Spleen (tissue), 11 donors: Measurements from ENCODE around the gene RPS6KA2. TPM values are rescaled to one million over a fixed set of nuclear protein-coding genes. Genes with fewer than 3 reads are reported as not detected.
A peak's percentile ranks its signal among the peaks of the same experiment; 100 is the strongest.
"Not testable (repeated sequence)": the region's sequence is repeated elsewhere in the genome, so short reads cannot be mapped to it uniquely, and the experiment has no call there.

Experiments used
- DNase-seq: peaks from one replicate; pipeline ENCODE4 v3.0.0-alpha.2; 2020
- H3K27ac ChIP-seq, 8 donors: fragments of 200-600 bp; sonication (generic) in 7 of 8; 1 replicate in 4 of 8; 2 replicates in 4 of 8; pipeline versions ENCODE4 v1.5.0 to v1.8.0; 2016 to 2021; ENCODE audit warnings: inconsistent platforms in 4 of 8, mild to moderate bottlenecking in 4 of 8, moderate library complexity in 1 of 8
- H3K27me3 ChIP-seq, 7 donors: fragments of 200-600 bp; sonication (generic) in 6 of 7; replicated peaks in 1 of 7; 1 replicate in 4 of 7; 2 replicates in 3 of 7; pipeline versions ENCODE4 v1.5.0 to v1.8.0; 2016 to 2021; ENCODE audit warnings: inconsistent platforms in 3 of 7, mild to moderate bottlenecking in 1 of 7
- H3K36me3 ChIP-seq, 6 donors: fragments of 200-600 bp; sonication (generic) in 5 of 6; 1 replicate in 4 of 6; 2 replicates in 2 of 6; pipeline versions ENCODE4 v1.5.0 to v1.8.0; 2016 to 2021; ENCODE audit warnings: inconsistent platforms in 2 of 6
- H3K4me1 ChIP-seq, 6 donors: fragments of 200-600 bp; sonication (generic) in 5 of 6; 1 replicate in 3 of 6; 2 replicates in 3 of 6; pipeline versions ENCODE4 v1.5.0 to v1.8.0; 2016 to 2021; ENCODE audit warnings: inconsistent platforms in 3 of 6
- H3K4me3 ChIP-seq, 8 donors: fragments of 200-600 bp; sonication (generic) in 7 of 8; 1 replicate in 4 of 8; 2 replicates in 4 of 8; pipeline versions ENCODE4 v1.5.0 to v1.8.0; 2016 to 2021; ENCODE audit warnings: inconsistent platforms in 4 of 8, mild to moderate bottlenecking in 4 of 8, moderate library complexity in 2 of 8
- H3K9me3 ChIP-seq, 8 donors: fragments of 200-600 bp; sonication (generic) in 7 of 8; 1 replicate in 4 of 8; 2 replicates in 4 of 8; pipeline versions ENCODE4 v1.5.0 to v1.8.0; 2016 to 2021; ENCODE audit warnings: inconsistent platforms in 4 of 8
- POLR2A ChIP-seq, 3 donors: fragments of 450-650 bp; IDR thresholded peaks; one replicate each; pipeline ENCODE4 v1.5.1; 2017; ENCODE audit warnings: antibody characterized with exemption in 3 of 3, mild to moderate bottlenecking in 1 of 3
- POLR2AphosphoS5 ChIP-seq, 3 donors: sonication (generic); formaldehyde crosslinking; IDR thresholded peaks; one replicate each; pipeline ENCODE4 v1.5.1; 2017; ENCODE audit warnings: antibody characterized with exemption in 3 of 3
- WGBS, 5 donors: extraction: QIAGEN DNeasy Blood & Tissue Kit in 3 of 5; methylation state at CpG; one replicate each; pipeline versions ENCODE4 v1.1.5 to v1.1.7; 2013 to 2018; 5-methylcytosine and 5-hydroxymethylcytosine counted together
- intact Hi-C: fragments of 100-400 bp; cut with DNase I; formaldehyde crosslinking; loops from one replicate; pipeline ENCODE4 v1.15.0; 2023; ENCODE audit warnings: low total_unique reads
- polyA plus RNA-seq, 3 donors: library from polyadenylated mRNA; stranded (reverse); fragments of 200-250 nt; gene quantifications; one replicate each; pipeline ENCODE4 v1.2.1, GENCODE V29; 2013
- total RNA-seq, 7 donors: library from RNA; depleted of rRNA in 3 of 7; stranded (reverse); fragments of >200 nt in 3 of 7; fragmentation: NEBNext Ultra II Directional in 4 of 7; extraction: Animal tissue kit (Norgen Biotek cat#: 25700) in 4 of 7; gene quantifications; one replicate each; pipeline versions ENCODE4 v1.1.0 to v1.2.1, GENCODE V29; 2016 to 2021
- TF ChIP-seq, protein P1 (sequence below), 11 experiments: fragments of 200-600 bp in 7 of 11; fragments of 450-650 bp in 4 of 11; sonication (generic) in 4 of 11; IDR thresholded peaks in 8 of 11; conservative IDR thresholded peaks in 3 of 11; 1 replicate in 7 of 11; 2 replicates in 4 of 11; pipeline versions ENCODE4 v1.4.0 to v1.8.0; 2016 to 2021; ENCODE audit warnings: antibody characterized with exemption in 11 of 11, inconsistent platforms in 4 of 11, mild to moderate bottlenecking in 1 of 11
- donor health status: healthy with polysubstance abuse.
- donor health status: DM: no; HTN: no; CAD: no; lungs with moderate emphysema.
- donor health status: DM: no; HTN: no; CAD: no.
- donor health status: Bipolar disorder and iron deficiency.
- donor health status: healthy.
- donor health status: DM: no; HTN: no; CAD: no.
- donor health status: DM: yes; HTN: yes; CAD: no.

RPS6KA2 gene
- total and polyA plus RNA-seq, 10 donors: 7.6 to 123 (median 58.1) TPM

DNA sequence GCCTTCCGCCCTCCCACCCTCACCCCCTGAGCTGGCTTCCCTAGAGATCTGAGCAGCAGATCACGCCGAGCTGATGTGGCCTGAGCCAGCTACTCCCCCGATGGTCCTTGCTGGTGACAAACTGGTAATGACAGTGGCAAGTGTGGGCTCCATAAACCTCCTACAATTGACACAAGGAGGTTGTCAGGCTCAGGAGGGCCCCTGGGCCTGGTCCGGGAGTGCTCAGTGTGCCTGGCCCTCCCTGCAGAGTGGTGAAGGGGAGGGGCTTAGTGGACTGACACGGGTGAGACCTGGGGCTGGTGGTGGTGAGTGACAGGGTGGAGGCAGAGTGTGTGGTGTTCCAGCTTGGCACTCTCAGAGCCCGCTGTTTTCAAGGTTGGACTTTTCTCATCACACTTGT, 221.7 kb downstream of the RPS6KA2 start:
- 76 to 80% (median 80%) methylated on average over 6 to 7 of the region's 7 CpGs for WGBS, 5 donors
- no peak overlapping the region for H3K4me3 ChIP-seq
- TF ChIP-seq POLR2AphosphoS5 (IDR thresholded peaks at IDR 0.05) (no peak), POLR2A (IDR thresholded peaks at IDR 0.05) (no peak)
- TF ChIP-seq, protein P1, sequence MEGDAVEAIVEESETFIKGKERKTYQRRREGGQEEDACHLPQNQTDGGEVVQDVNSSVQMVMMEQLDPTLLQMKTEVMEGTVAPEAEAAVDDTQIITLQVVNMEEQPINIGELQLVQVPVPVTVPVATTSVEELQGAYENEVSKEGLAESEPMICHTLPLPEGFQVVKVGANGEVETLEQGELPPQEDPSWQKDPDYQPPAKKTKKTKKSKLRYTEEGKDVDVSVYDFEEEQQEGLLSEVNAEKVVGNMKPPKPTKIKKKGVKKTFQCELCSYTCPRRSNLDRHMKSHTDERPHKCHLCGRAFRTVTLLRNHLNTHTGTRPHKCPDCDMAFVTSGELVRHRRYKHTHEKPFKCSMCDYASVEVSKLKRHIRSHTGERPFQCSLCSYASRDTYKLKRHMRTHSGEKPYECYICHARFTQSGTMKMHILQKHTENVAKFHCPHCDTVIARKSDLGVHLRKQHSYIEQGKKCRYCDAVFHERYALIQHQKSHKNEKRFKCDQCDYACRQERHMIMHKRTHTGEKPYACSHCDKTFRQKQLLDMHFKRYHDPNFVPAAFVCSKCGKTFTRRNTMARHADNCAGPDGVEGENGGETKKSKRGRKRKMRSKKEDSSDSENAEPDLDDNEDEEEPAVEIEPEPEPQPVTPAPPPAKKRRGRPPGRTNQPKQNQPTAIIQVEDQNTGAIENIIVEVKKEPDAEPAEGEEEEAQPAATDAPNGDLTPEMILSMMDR (IDR thresholded peaks at IDR 0.05 in 8 of 11, conservative IDR thresholded peaks at IDR 0.05 in 3 of 11): no peak
- DNase-seq: no peak
- H3K9me3 ChIP-seq: no peaks in the 10 kb centered on the region
- peaks cover 0 to 14% (median 0%) of the 10 kb centered on the region in 6 donors for H3K36me3 ChIP-seq
- intact Hi-C loops: no loop called here
- H3K27ac ChIP-seq: no peak overlapping the region
- peaks cover 0 to 22% (median 6%) of the 10 kb centered on the region in 6 donors for H3K4me1 ChIP-seq
- peaks cover 0 to 3% (median 0%) of the 10 kb centered on the region in 7 donors for H3K27me3 ChIP-seq

DNA sequence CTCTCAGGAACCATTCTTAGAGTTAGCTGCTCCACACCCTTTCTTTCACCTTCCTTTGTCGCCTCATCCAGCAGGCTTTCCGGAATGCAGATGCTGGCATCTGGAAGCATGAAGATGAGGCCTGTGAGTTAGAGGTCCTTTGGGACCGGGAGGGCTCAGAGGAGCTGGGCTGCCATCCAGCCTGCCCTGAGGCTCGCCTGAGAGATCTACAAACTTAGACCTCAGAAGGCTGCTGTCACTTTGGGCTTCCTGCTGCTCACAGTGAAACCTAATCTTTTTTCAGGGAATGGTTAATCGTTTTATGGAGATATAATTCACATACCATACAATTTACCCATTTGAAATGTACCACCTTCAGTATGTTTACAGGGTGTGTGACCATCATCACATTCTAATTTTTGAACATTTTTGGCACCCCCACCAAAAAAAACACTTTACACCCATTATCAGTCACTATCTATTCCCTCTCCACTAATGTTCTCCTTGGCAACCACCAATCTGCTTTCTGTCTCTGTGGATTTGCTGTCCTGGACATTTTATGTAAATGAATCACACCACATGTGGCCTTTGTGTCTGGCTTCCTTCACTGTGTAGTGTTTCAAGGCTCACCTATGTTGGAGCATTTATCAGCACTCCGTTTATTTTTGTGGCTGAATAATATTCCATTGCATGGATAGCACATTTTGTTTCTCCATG, 224.3 kb downstream of the RPS6KA2 start:
- Histone ChIP-seq H3K27ac (no peak overlapping the region), H3K4me3 (no peak overlapping the region), H3K9me3 (peaks cover 0 to 4% (median 0%) of the 10 kb centered on the region in 8 donors), H3K27me3 (peaks cover 0 to 4% (median 0%) of the 10 kb centered on the region in 7 donors), H3K36me3 (no peaks in the 10 kb centered on the region), H3K4me1 (peaks cover 0 to 7% (median 5%) of the 10 kb centered on the region in 6 donors)
- DNase-seq: no peak
- TF ChIP-seq POLR2A (IDR thresholded peaks at IDR 0.05) (no peak), POLR2AphosphoS5 (IDR thresholded peaks at IDR 0.05) (no peak)
- TF ChIP-seq, protein P1 (IDR thresholded peaks at IDR 0.05 in 8 of 11, conservative IDR thresholded peaks at IDR 0.05 in 3 of 11): no peak
- intact Hi-C loops: no loop called here
- 70 to 84% (median 74%) methylated on average over 6 of the region's 6 CpGs for WGBS, 5 donors

DNA sequence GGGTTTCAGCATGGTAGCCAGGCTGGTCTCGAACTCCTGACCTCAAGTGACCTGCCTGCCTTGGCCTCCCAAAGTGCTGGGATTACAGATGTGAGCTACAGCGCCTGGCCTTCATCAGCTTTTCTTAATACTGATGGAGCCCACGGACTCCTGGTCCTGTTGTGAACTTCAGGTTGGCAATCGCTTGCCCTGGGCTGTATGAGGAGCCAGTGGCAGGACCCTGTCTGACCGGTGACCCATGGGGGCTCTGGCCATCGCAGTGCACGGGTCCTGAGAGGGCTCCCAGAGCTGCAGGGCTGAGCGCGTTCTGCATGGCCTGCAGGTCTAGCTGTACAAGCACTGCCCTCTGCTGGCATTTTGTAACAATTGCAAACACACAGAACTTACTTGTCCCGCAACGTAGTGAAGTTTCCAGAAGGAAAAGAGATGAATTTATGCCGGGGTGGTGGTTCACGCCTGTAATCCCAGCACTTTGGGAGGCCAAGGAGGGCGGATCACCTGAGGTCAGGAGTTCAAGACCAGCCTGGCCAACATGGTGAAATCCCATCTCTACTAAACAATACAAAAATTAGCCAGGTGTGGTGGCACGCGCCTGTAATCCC, 226.3 kb downstream of the RPS6KA2 start:
- H3K4me3 ChIP-seq, H3K27ac ChIP-seq, intact Hi-C loops, H3K4me1 ChIP-seq, H3K36me3 ChIP-seq, H3K9me3 ChIP-seq: not testable (repeated sequence)
- 26 to 28% (median 28%) methylated on average over 16 of the region's 16 CpGs for WGBS, 5 donors
- TF ChIP-seq, protein P1 (IDR thresholded peaks at IDR 0.05 in 8 of 11, conservative IDR thresholded peaks at IDR 0.05 in 3 of 11): peak; percentile 55 to 85 (median 78)
- H3K27me3 ChIP-seq: peaks cover 0 to 11% (median 0%) of the 10 kb centered on the region in 7 donors
- DNase-seq: peak; percentile 85

DNA sequence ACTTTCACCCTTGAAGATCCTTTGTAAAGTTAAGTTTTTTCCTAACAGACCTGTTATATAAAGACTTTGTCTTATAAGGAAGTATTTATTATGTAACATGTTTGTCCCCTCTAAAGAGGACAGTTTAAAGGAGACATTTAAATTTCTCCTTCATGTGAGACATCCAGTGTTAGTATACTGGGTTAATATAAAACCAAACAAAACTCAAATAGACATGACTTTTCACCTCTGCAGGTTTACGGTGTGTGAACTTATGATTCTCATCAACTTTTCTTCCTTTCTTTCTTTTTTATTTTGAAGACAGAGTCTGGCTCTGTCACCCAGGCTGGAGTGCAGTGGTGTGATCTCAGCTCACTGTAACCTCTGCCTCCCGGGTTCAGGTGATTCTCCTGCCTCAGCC, 226.9 kb downstream of the RPS6KA2 start:
- DNase-seq: no peak
- Histone ChIP-seq H3K9me3 (peaks cover 0 to 5% (median 0%) of the 10 kb centered on the region in 8 donors), H3K4me3 (no peak overlapping the region), H3K36me3 (no peaks in the 10 kb centered on the region), H3K4me1 (peaks cover 0 to 7% (median 5%) of the 10 kb centered on the region in 6 donors), H3K27me3 (peaks cover 0 to 17% (median 0%) of the 10 kb centered on the region in 7 donors), H3K27ac (no peak overlapping the region)
- 90 to 98% (median 94%) methylated on average over 2 of the region's 2 CpGs for WGBS, 5 donors
- TF ChIP-seq, protein P1 (IDR thresholded peaks at IDR 0.05 in 8 of 11, conservative IDR thresholded peaks at IDR 0.05 in 3 of 11): no peak
- TF ChIP-seq POLR2AphosphoS5 (IDR thresholded peaks at IDR 0.05) (no peak), POLR2A (IDR thresholded peaks at IDR 0.05) (no peak)
- intact Hi-C loops: no loop called here
